ENCODE data around the gene PPAN.
A peak's percentile ranks its signal among the peaks of the same experiment; 100 is the strongest.

Gene PPAN, protein sequence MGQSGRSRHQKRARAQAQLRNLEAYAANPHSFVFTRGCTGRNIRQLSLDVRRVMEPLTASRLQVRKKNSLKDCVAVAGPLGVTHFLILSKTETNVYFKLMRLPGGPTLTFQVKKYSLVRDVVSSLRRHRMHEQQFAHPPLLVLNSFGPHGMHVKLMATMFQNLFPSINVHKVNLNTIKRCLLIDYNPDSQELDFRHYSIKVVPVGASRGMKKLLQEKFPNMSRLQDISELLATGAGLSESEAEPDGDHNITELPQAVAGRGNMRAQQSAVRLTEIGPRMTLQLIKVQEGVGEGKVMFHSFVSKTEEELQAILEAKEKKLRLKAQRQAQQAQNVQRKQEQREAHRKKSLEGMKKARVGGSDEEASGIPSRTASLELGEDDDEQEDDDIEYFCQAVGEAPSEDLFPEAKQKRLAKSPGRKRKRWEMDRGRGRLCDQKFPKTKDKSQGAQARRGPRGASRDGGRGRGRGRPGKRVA

GRCh38 chr19:10106100-10106936, at the start of gene PPAN:
Gene PPAN, plus strand, starts transcription at chr19:10106362. Its CDS starts 33 bp downstream, at chr19:10106395.
- peak; percentile 90 to 99 for DNase-seq (ENCODE audit: low read depth in 1 of 2, low spot score in 1 of 2)

- no peak for DNase-seq (ENCODE audit: low read depth in 1 of 2, low spot score in 1 of 2)
Observed at GRCh38 chr19:10061717-10062310, 44.3 kb upstream of the PPAN start.

- no peak for DNase-seq (ENCODE audit: low read depth in 1 of 2, low spot score in 1 of 2)
Observed at GRCh38 chr19:10068205-10068604, 38.0 kb upstream of the PPAN start.

DNA sequence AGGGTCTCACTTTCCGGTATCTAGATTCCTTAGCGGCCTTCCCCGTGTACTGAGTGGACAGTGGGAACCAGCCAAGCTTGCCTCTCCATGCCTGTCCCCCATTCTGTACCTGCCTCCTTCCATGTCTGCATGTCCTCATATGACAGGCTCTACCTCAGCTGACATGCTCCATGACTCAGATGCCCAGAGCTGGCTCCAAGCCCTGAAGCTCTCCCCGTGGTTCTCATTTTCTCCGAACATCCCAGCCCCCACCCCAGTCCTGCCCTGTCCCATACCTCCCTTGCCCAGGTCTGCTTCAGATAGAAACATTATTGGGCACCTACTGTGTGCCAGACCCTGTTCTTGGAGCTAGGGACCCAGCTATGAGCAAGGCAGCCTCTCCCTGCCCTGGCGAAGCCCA, 37.1 kb upstream of the PPAN start:
- DNase-seq (ENCODE audit: low read depth in 1 of 2, low spot score in 1 of 2): no peak

DNA sequence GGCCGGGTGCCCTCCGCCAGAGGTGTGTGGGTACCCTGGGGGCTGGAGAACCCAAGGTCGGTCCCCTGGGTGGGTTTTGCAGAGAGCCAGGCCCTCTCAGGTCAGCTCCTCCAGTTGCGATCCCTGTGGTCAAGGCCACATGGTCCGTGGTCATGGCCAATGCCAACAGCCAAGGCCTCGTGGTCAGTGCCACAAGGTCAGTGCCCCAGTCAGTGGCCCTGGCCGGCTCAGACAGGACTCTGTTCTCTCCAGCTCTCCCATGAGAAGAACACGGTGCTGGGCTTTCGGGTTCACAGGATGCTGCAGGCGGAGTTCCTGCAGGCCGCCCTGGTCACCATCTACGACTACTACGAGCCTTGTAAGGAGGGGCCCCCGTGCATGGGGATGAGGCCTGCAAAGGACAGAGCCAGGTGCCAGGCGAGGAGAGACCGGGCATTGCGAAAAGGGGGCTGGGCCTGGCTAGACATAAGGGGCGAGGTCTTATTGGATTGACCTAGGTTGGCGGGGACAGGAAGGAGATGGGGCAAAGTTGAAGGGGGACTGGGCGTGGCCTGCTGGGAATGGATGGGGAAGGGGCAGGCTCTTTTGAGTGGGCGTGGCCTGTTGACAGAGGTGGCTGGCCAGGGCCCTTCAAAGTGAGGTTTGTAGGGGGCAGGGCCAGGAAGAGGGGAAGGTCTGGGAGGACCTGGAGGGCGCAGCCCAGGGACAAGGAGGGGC, 35.3 kb upstream of the PPAN start:
- DNase-seq (ENCODE audit: low read depth in 1 of 2, low spot score in 1 of 2): no peak

- DNase-seq (ENCODE audit: low read depth in 1 of 2, low spot score in 1 of 2): peak in 1 of 2 donors; percentile 52
Observed at GRCh38 chr19:10074153-10074552, 32.0 kb upstream of the PPAN start.

DNA sequence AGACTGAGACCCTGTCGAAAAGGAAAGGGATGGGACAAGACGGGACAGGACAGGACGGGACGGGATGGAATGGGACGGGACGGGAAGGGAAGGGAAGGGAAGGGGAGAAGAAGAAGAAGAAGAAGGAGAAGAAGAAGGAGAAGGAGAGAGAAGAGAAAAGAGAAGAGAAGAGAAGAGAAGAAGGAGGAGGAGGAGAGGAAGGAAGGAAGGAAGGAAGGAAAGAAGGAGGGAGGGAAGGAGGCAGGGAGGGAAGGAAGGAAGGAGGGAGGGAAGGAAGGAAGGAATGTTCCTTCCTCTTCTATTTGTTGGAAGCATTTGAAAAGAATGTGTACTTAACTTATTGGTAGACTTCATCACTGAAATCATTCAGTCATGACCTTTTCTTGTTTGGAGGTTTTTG, 29.6 kb upstream of the PPAN start:
- no peak for DNase-seq (ENCODE audit: low read depth in 1 of 2, low spot score in 1 of 2)

DNA sequence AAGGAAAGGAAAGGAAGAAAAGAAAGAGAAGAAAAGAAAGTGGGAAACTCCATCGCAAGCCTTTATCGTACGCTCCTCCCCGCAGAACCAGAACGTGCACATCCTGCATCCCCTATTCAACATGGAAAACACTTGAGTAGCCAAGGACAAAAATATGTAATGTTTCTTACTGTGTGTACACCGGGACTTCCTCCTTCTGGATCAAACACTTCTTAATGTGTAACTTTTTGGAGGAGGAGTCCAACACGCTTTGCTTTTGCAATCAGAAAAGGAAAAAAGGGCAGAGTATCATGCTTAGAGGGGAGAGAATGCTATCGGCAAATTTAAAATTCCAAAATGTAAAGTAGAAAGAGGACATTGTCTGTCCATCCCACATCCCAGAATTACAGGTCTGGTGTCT, 27.8 kb upstream of the PPAN start:
- DNase-seq (ENCODE audit: low read depth in 1 of 2, low spot score in 1 of 2): no peak

GRCh38 chr19:10079031-10079453, 27.1 kb upstream of the PPAN start:
- no peak for DNase-seq (ENCODE audit: low read depth in 1 of 2, low spot score in 1 of 2)

- DNase-seq (ENCODE audit: low read depth in 1 of 2, low spot score in 1 of 2): no peak
Observed at GRCh38 chr19:10083911-10084310, 22.3 kb upstream of the PPAN start.

DNA sequence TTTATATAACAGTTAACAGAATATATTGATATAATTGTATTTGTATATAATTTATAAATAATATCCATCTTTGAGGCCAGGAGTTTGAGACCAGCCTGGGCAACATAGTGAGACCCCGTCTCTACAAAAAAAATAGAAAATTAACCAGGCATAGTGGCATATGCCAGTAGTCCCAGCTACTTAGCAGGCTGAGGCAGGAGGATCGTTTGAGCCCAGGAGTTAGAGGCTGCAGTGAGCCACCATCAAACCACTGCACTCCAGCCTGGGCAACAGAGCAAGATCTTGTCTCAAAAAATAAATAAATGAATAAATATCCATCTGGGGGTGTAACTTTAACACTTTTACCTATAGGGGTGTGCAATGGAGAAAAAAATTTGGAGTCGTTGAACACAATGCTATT, 21.4 kb upstream of the PPAN start:
- no peak for DNase-seq (ENCODE audit: low read depth in 1 of 2, low spot score in 1 of 2)

DNA sequence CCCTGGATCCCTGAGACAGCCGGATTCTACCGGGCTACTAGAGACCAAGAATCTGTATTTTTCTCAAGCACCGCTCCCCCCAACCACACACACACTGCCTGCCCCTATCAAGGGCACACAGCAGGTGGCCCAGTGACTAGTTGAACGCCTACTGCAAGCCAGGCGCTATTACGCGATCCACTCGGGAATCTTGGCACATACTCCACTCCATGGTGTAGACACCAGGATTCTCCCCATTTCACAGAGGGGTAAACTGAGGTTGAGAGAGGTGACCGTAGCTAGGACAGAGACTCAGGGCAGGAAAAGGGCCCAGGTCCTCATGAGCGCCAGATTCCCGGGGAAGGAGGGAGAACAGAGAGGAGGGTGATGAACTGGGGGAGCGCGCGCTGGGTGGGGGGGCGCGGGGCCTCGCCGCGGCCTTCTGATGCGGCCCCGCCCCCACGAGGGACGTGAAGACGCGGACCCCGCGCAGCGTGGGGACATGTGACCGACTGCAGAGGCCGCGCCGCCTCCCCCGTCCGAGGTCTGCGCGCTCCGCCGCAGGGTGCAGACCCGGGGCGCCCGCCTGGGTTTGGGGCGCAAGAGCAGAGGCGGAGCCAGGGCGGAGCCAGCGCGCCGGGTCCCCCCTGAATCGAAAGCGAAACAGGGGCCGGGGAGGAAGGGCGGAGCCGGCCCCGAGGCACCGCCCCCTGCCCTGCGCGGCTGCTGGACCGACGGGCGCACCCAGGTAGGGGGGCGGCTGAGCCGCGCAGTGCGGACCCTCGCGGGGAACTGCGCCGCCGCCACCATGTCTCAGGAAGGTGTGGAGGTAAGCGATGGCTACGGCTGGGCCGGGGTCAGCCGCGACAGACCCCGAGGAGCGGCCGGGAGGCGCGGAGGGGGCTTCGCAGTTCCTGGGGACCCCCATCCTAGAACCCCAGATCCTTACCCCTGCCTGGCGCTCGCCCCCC, 20.2 kb upstream of the PPAN start, which contains the start of gene SHFL:
Gene SHFL (plus strand): TSS at position 677 of the 950 bp plus-strand sequence. CDS start 111 bp downstream, at position 788.
- DNase-seq (ENCODE audit: low read depth in 1 of 2, low spot score in 1 of 2): peak; percentile 61 to 65

- no peak for DNase-seq (ENCODE audit: low read depth in 1 of 2, low spot score in 1 of 2)
Observed at GRCh38 chr19:10086591-10087192, 19.5 kb upstream of the PPAN start.

DNA sequence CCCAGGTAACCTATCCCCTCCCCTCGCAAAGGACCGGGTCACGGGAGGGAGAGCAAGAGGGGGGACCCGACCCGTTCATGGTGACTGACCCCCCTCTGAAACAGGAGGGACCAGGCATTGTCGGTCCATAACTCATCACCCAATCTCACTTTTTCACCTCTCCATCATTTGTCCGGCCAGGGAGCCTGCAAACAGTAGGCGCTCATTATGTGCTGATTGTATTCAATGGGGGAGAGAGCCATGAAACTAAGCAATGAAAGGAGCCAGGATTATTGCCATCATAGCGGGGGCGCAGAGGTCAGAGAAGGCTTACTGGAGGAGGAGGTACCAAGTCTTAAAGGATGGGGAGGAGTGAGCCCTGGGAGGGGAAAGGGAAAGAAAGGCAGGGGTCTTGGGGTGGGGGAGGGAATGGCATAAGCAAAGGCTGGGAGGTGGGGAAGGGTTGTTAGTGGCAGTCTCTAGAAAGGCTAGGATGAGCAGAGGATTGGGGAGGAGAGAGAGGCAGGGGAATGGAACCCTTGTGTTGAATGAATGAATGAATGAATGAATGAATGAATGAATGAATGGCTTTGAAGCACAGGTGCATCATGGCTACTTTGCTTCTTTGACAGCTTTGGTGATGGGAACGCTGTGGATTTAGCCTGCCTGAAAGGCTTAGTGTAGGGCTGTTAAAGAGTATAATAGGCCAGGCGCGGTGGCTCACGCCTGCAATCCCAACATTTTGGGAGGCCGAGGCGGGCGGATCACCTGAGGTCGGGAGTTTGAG, 18.7 kb upstream of the PPAN start:
- DNase-seq (ENCODE audit: low read depth in 1 of 2, low spot score in 1 of 2): no peak

DNA sequence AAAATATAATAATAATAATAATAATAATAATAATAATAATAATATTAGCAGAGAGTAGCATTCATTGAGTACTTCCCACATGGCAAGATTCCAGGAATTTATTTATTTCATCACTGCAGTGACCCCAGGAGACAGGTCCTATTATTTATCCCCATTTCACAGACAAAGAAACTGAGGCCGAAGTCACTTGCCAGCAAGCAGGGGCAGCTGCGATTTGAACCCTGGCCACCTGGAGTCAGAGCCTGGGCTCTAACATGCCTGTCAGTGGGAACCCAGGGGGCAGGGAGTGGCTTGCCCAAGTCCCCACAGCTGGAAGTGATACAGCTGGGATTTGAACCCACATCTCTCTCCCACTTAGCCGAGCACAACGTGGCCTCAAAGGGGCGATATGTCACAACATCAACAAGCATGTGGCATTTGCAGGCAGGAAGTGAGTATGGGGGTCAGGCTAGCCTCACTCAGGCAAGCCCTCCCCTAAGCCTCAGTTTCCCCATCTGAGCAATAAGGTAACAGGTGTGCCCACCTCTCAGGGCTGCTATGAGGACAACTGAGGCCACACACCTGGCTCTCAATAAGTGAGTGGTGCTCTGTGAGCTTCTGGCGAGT, 17.1 kb upstream of the PPAN start:
- DNase-seq (ENCODE audit: low read depth in 1 of 2, low spot score in 1 of 2): no peak

- DNase-seq (ENCODE audit: low read depth in 1 of 2, low spot score in 1 of 2): no peak
Observed at GRCh38 chr19:10089801-10090375, 16.3 kb upstream of the PPAN start.

GRCh38 chr19:10091370-10091687, 14.8 kb upstream of the PPAN start:
- DNase-seq (ENCODE audit: low read depth in 1 of 2, low spot score in 1 of 2): no peak

All from activated CD4-positive, alpha-beta T cell treated with anti-CD3 and anti-CD28 coated beads, Interleukin-2, amount 50 U/mL, for 24 hours (primary cell).